ENCODE data around the gene CEACAM18. TPM values are rescaled to one million over a fixed set of nuclear protein-coding genes. Genes with fewer than 3 reads are reported as not detected.

The CEACAM18 gene
- total and polyA plus RNA-seq, 2 of the 8 experiments (the other 6 are each of a cell fraction or from before 2014, with no cell fraction given) = not detected

- Histone ChIP-seq H2BK120ac (replicated peaks; ENCODE audit: low read depth, low read length) (no peak overlapping the region), H3K4me2 (ENCODE audit: insufficient read depth in 1 of 2, low read depth in 2 of 2, low read length in 2 of 2) (no peak overlapping the region), H4K5ac (ENCODE audit: insufficient read length, low read depth, low read length) (no peak overlapping the region), H4K91ac (replicated peaks; ENCODE audit: insufficient read length, low read length) (no peak overlapping the region), H4K8ac (ENCODE audit: extremely low read depth, insufficient read depth, low read length) (no peak overlapping the region), H4K20me1 (replicated peaks in 1 of 2; ENCODE audit: control insufficient read depth in 1 of 2, insufficient read depth in 2 of 2, low read length in 2 of 2) (no peaks in the 10 kb centered on the region), H3K56ac (replicated peaks; ENCODE audit: insufficient read length, low read depth, low read length) (no peak overlapping the region), H3K4me1 (replicated peaks in 1 of 4; ENCODE audit: control insufficient read depth in 3 of 4, insufficient read depth in 4 of 4, low read length in 3 of 4) (peaks cover 0 to 3% (median 0%) of the 10 kb centered on the region in 4 experiments; a peak in 1 of 7 replicates), H3K23ac (ENCODE audit: insufficient read length) (no peak overlapping the region), H3K27me3 (replicated peaks in 1 of 4; ENCODE audit: control insufficient read depth in 3 of 4, extremely low read depth in 1 of 4, insufficient read depth in 3 of 4, low read length in 3 of 4) (no peaks in the 10 kb centered on the region), H2BK15ac (ENCODE audit: low read length) (no peak overlapping the region), H3K9me3 (ENCODE audit: insufficient read depth in 2 of 2, low read depth in 1 of 2, low read length in 1 of 2) (peaks cover 27 to 48% of the 10 kb centered on the region in 2 experiments; a peak in 3 of 4 replicates), H3K23me2 (ENCODE audit: low read depth, low read length) (peaks cover 5% of the 10 kb centered on the region; the same call in 1 of the 2 replicates), H3K36me3 (ENCODE audit: control insufficient read depth in 2 of 4, insufficient read depth in 4 of 4, low read length in 3 of 4) (no peaks in the 10 kb centered on the region), H2BK12ac (ENCODE audit: low read depth, low read length) (no peak overlapping the region), H3K27ac (ENCODE audit: low read depth, low read length) (no peak overlapping the region), H3K9ac (replicated peaks in 1 of 4; ENCODE audit: extremely low read depth in 1 of 4, low read depth in 3 of 4, low read length in 3 of 4) (no peak overlapping the region), H3K14ac (ENCODE audit: insufficient read length) (no peak overlapping the region), H3K18ac (ENCODE audit: extremely low read depth, low read length) (no peak overlapping the region), H3K79me1 (ENCODE audit: low read depth, low read length) (no peaks in the 10 kb centered on the region), H2AK5ac (ENCODE audit: low read depth, low read length) (no peak overlapping the region), H2BK20ac (ENCODE audit: low read length) (no peak overlapping the region), H2AFZ (ENCODE audit: low read length) (no peak overlapping the region), H3K4me3 (ENCODE audit: extremely low read depth in 1 of 4, insufficient read depth in 2 of 4, low read depth in 3 of 4, low read length in 4 of 4) (no peak overlapping the region), H3K79me2 (ENCODE audit: control insufficient read depth in 1 of 2, insufficient read depth in 2 of 2, low read length in 2 of 2) (no peaks in the 10 kb centered on the region), H3K4ac (replicated peaks; ENCODE audit: insufficient read length, low read depth, low read length) (no peak overlapping the region), H2BK5ac (ENCODE audit: low read depth, low read length) (no peak overlapping the region)
- POLR2A ChIA-PET (ENCODE audit: partially characterized antibody) = interaction anchor here (0.6 kb wide), 1 partner anchor 114 kb away, joined by 4 read pairs; the partner anchor contains the start of gene ZNF175
- WGBS, 2 experiments (ENCODE audit: extremely low coverage in 1 of 2, insufficient coverage in 1 of 2, insufficient read length in 1 of 2, insufficient replicate concordance in 2 of 2, low coverage in 1 of 2, low lambda C conversion rate in 2 of 2, missing lambda C conversion rate in 1 of 2) = 86% methylated on average over 11 of the region's 11 CpGs; no CpG with 5 or more reads in 1 of the 2 experiments
- CTCF ChIA-PET (ENCODE audit: partially characterized antibody) = interaction anchor here (0.6 kb wide), 1 partner anchor 149 kb away, joined by 3 read pairs; no protein-coding TSS in a partner anchor
- no peak for DNase-seq (ENCODE audit: low read depth in 1 of 2, low spot score in 2 of 2)
- FAIRE-seq = no peak
- TF ChIP-seq POLR2AphosphoS5 (IDR thresholded peaks at IDR 0.05; ENCODE audit: low read depth, low read length) = no peak
- TF ChIP-seq CTCF (IDR thresholded peaks at IDR 0.05; ENCODE audit: control extremely low read depth in 1 of 3, insufficient read depth in 1 of 3, low read depth in 1 of 3, low read length in 3 of 3) = no peak
- no peak for TF ChIP-seq ATF2 (IDR thresholded peaks at IDR 0.05; ENCODE audit: low read length)
- no peak for TF ChIP-seq EZH2 (IDR thresholded peaks at IDR 0.05; ENCODE audit: low read depth, low read length, severe bottlenecking)
- TF ChIP-seq ATF3 (IDR thresholded peaks at IDR 0.05; ENCODE audit: insufficient read depth, low read depth, low read length) = no peak
- no peak for TF ChIP-seq JUND (IDR thresholded peaks at IDR 0.05; ENCODE audit: low read length)
- no peak for TF ChIP-seq RXRA (IDR thresholded peaks at IDR 0.05; ENCODE audit: insufficient read depth, low read depth, low read length)
Observed at GRCh38 chr19:51456541-51457290, 21.6 kb upstream of the CEACAM18 start.

Measured in H1 (cell line).